Activated CD4-positive, alpha-beta T cell treated with anti-CD3 and anti-CD28 coated beads for 1 hour (primary cell): Measurements from ENCODE around the gene NPW.

ENCODE experiments used
- DNase-seq: peaks from one replicate; pipeline ENCODE4 v3.0.0-alpha.2; 2020

Gene NPW

DNA sequence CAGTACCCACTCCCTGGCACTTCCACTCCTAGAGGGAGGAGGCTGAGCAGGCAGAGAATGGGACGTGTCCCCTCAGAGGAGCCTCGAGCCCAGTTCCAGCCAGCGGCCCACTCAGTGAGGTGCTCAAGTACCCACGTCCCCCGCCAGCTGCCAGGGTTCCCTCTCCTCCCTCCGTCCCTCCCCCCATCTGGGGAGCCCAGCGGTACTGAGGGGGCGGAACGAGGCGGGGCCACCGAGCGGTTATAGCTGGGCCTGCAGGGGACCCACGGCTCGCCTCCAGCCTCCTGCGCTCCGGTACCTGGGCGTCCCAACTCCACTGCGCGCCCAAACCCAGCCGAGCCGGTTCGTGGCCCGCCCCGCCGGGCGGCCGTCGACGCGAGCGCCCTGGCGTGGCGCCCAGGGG is at the start of gene NPW:
Gene NPW (plus strand): TSS at position 268 of the 403 bp plus-strand sequence.
- DNase-seq = no peak

DNA sequence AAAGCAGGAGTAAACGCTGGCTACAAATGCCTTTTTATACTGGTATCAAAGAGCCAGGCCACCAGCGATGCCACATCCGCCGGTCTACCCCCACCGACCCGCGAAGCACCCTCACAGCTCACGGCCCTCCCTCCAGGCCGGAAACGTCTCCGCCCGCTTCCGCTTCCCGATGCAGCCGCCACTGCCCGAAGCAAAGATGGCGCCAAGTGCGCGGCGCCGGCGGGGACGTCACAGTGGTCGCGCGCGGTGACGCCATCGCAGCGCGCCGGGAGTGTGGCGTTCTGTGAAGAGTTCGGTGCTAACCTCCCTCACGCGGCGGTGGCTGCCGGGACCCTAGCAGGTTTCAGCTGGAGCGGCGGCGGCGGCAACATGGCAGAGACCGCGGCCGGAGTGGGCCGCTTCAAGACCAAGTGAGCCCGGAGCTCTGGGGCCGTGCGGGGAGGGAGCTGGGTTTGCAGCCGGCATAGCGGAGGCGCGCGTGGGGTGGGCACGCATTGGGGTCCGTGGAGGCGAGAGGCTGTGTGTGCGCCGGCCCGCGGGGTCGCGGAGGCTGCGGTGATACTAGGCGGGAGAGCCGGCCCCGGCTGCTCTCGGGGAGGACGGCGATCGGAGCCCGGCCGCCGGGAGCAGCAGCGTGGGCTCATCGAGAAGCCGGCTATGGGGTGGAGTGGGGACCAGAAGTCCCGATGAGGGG is 47.6 kb upstream of the NPW start, which contains the start of gene TBL3:
Gene TBL3 (plus strand): TSS at position 258 of the 694 bp plus-strand sequence. CDS start 112 bp downstream, at position 370.
- DNase-seq = peak; percentile 95

DNA sequence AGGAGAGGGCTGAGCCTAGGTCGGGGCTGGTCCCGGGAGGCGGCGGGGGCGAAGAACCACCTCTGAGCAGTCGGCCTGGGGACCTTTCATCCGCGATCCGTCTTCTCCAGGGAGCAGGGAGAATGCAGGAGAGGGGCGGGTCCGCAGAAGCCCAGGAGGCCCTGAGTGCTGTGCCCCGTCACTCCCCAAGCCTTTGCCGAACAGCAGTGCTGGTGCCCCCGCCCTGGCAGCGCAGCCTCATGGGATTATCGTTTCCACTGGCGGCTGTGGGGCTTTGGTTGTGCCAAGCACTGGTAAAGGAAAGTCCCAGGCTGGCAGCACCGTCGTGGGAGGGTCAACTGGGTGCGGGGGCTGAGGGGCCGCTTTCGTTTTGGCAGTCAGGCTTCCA is 47.1 kb upstream of the NPW start:
- DNase-seq = no peak

DNA sequence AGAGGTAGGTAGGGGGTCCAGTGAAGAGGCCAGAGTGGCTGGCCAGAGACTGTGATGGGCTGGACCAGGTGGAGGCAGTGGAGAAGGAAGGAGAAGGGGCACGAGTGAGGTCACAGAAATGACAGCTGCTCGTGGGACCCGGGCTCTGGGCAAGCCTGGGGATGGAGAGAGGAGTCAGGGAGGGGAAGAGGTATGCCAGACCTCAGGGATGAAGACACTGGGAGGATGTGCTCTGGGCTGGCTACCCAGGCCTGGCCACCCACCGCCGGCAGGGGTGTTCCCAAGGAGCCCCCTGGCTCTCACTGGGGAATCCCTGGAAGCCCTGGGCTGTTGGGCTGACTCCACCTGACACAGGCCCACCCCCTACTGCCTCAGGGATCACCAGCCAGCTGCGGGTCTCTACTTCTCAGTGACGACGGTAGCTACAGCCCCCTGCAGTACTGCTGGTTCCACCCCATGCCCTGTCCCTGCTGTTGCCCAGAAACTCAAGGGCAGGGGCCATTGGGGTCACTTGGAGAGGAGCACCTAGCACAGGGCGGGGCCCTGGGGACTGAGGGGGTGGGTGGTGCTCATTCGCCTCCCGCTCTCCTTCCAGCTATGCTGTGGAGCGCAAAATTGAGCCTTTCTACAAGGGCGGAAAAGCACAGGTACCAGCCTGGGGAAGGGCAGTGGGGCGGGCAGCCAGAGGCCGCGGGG is 46.0 kb upstream of the NPW start:
- no peak for DNase-seq

DNA sequence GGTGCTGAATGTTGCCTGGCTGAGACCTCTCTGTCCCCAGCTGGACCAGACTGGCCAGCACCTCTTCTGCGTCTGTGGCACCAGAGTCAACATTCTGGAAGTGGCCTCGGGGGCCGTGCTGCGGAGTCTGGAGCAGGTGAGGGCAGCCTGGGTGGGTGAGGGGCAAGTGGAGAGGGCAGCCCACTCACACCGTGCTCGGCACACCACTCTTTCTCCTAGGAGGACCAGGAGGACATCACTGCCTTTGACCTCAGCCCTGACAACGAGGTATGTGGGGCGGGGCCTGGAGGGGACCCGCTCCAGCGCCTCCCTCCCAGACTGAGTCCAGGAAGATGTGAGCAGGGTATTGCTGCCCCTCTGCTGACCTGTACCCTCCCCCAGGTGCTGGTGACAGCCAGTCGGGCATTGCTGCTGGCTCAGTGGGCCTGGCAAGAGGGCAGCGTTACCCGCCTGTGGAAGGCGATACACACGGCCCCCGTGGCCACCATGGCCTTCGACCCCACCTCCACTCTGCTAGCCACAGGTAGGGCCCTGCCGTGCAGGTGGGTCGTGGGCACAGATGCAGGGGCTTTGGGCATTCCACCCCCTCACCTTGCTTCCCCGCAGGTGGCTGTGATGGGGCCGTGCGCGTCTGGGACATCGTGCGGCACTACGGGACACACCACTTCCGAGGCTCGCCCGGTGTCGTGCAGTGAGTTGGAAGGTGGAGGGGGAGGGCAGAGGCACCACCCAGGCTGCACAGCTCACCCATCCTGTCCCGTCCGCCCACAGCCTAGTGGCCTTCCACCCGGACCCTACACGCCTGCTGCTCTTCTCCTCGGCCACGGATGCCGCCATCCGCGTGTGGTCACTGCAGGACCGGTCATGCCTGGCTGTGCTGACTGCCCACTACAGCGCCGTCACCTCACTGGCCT is 45.2 kb upstream of the NPW start:
- no peak for DNase-seq

DNA sequence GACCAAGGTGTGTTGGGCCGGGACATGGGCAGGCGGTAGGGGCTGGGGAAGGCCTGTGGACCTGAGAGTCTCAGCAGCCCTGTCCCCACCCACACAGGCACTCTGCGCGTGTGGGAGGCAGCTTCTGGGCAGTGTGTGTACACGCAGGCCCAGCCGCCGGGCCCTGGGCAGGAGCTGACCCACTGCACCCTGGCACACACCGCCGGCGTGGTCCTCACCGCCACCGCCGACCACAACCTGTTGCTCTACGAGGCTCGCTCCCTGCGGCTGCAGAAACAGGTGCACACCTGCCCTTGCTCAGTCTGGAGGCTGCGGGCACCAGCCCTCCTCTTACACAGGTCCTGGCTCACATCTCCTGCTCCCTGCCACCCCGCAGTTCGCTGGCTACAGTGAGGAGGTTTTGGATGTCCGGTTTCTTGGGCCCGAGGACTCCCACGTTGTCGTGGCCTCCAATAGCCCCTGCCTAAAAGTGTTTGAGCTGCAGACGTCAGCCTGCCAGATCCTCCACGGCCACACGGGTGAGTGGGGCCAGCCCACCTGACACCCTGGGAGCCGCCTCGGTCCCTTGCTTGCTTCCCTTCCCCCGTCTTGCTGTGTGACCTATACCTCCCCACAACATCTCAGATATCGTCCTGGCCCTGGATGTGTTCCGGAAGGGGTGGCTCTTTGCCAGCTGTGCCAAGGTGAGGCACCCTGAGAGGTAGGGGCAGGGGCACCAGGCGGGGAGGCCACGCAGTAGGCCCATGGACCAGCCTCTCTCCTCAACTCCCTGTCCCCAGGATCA is 44.0 kb upstream of the NPW start:
- no peak for DNase-seq

DNA sequence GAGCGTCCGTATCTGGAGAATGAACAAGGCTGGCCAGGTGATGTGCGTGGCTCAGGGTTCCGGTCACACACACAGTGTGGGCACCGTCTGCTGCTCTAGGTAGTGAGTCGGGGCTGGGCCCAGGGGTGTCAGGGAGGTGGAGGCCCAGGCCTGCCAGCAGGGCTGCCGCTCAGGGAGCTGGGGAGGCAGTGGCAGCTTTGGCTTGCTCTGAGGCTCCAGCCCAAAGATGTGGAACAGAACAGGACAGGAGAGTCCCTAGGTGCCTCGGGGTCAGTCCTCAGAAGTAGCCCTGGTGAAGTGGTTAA is 43.4 kb upstream of the NPW start:
- no peak for DNase-seq

DNA sequence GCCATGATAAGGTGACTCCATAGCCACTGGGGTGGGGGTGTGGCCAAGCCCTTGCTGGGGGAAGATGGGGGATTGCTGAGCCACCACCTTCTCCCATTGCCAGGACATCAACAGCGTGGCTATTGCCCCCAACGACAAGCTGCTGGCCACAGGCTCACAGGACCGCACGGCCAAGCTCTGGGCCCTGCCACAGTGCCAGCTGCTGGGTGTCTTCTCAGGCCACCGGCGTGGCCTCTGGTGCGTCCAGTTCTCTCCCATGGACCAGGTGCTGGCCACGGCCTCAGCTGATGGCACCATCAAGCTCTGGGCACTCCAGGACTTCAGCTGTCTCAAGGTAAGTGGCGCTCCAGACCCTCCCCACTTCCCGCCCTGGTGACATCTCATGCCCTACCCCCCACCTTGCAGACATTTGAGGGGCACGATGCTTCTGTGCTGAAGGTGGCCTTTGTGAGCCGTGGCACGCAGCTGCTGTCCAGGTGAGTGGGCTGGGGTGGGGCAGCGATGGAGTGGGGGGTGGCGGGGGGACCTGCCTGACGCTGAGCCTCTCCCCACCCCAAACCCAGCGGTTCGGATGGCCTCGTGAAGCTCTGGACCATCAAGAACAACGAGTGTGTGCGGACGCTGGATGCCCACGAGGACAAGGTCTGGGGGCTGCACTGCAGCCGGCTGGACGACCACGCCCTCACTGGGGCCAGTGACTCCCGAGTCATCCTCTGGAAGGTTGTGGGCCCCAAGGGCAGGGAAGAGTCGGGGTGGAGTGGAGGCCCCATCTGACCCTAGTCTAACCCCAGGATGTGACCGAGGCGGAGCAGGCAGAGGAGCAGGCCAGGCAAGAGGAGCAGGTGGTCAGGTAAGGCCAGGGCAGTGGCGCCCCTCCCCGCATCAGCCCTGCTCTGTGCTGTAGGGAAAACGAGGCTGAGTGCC is 42.4 kb upstream of the NPW start:
- DNase-seq = no peak

DNA sequence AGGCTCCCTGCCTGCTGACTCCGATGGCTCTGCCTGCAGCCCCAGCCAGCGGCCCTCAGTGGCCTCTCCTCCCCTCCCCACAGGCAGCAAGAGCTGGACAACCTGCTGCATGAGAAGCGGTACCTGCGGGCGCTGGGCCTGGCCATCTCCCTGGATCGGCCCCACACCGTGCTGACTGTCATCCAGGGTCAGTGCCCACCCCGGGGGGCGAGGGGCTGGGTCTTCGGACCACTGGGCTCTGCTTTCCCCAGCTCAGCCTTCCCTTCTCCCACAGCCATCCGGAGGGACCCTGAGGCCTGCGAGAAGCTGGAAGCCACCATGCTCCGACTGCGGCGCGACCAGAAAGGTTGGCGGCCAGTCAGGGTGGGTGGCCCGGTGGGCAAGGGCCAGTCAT is 41.7 kb upstream of the NPW start:
- no peak for DNase-seq

DNA sequence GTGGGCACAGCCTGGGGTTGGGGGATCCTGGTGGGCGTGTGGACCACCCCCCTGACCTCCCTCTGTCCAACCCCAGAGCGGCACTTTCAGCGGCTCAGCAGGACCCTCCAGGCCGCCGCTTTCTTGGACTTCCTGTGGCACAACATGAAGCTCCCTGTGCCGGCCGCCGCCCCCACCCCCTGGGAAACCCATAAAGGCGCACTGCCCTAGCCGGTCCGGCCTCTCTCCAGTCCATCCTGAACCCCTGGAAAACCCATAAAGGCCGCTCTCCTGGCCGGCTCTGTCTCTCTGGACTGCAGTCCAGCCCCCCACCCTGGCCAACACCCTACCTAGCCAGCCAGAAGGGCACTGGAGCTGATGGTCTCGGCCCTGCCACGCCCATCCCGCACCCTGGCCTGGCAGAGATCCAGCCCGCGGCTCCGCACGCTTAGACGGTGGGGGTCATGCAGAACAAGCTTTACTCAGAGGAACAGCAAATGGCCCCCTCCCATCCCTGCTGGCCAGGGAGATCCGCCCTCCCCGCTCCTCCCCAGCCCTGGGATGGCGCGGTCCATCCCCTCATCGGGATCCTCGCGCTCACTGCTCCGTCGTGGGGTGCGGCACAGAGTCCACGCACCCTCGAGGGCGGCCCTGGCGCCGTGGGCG is 41.0 kb upstream of the NPW start:
- no peak for DNase-seq

DNA sequence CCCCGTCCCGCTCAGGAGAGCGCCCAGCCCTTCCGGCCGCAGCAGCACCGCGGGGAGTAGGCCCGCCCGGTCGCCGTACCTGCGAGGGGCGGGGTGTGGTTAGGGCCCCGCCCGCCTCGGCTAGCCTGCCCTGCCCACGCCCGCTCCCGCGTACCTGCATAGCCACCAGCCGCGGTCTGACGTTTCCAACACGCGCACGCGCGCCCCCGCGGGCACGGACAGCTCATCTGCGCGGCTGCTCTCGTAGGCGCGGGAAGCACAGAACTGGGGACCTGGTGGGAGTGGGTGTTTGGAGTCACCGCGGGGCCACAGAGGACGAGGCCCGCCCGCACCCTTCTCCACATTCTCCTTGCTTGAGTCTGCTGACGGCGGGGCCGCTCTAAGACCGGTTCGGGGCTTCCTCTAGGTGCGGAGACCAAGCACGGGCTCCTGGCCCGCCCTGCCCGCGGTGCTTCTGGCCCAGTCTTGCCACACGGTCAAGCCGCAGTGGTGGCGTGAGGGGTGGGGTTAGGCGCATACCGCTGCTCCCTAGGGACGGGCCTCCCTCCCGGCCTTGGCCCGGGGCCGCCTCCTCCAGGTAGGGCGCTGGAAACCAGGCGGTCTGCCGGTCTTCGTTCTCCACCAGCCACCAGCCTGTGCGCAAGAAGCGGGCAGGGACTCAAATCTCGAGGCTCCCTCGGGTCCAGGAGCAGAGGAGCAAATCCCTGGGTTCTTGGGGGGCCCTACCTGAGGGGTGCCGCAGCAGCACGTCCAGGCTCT is 40.1 kb upstream of the NPW start:
- DNase-seq = no peak

DNA sequence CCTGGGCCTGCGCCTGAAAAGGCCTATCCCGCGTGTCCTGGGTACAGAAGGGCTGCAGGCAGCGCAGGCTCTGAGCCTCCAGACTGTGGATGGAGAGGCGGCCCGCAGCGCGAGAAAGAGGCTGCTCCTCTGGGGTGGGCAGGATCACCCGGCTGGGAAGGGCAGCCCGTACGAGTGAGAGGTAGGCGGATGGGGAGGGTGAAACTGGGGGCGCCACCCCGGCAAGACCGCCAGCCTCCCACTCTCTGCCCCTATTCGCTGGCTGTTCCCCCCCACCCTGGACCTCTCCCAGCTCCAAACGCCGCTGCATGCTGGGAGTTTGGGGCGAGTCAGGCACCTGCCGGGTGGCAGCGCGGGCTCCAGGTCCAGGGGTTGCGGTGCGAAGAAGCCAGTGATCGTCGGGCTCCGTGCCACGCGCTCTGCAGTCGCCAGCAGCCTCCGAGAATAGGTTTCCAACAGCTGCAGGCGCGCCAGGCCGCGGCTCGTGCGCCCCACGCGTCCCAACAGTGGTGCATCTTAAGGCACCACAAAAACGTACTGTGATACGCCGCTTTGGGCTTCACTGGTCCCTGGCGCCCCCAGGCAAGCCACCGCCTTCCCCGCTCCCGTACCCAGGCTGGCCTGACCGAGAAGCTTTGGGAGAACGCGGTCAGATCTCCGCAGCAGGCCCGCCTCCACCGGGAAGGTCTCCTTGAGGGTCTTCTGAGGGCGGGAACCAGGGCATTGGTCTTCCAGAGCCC is 39.4 kb upstream of the NPW start:
- DNase-seq = no peak

DNA sequence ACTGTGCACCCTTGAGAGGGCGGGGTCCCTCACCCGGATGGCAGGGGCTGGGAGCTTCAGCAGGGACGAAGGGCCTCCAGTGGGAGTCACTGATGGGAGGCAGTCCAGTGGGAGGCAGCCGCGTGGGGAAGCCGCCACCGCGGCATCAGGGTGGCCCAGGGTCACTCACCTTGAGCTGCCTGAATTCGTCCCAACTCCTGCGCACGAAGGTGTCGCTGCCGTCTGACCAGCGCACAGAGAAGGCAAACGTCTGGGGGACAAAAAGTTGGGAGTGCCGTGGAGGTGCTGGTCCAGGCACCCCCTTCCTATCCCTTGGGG is 38.9 kb upstream of the NPW start:
- DNase-seq = no peak

DNA sequence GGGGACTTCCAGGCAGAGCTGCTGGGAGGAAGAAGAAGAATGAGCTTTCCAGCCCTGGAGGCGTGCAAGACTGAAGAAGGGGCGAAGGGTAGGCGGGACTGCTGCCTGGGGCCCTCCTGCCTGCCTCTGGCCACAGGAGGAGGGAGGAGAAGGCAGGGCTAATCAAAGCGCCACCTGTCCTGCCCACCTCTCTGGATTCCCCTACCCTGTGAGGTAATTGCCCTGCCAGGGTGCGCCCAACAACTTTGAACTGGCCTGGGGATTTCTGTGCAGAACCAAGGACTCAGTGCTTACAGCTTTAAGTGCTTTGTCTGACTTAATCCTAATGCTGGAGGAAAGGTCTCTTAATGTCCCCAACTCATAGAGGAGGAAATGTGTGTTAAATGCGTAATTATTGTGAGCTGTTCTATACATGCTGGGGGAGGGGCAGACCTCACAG is 38.2 kb upstream of the NPW start, which contains the start of gene NOXO1:
Gene NOXO1 (minus strand): TSS at position 72 of the 439 bp plus-strand sequence. CDS start 290 bp downstream, outside the sequence.
- no peak for DNase-seq

DNA sequence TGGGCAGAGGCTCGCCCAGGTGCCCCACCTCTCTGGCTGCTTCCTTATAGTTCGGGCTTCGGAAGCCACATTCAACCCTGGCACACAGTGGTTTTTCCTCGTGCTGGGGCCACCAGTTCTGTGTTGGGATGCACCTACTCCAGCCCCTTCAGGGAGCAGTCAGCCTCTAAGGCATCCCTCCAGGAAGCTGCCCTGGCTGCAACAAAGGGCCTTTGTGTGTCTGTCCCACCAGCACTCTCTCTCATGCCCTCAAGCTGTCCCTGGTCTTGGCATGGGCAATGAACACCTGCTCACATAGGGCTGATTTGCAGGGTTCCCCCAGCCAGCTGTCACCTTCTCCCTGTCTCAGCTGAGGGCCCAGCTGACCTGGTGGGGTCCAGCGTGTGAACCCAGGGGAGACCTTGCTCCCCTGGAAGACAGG is 37.6 kb upstream of the NPW start:
- no peak for DNase-seq

DNA sequence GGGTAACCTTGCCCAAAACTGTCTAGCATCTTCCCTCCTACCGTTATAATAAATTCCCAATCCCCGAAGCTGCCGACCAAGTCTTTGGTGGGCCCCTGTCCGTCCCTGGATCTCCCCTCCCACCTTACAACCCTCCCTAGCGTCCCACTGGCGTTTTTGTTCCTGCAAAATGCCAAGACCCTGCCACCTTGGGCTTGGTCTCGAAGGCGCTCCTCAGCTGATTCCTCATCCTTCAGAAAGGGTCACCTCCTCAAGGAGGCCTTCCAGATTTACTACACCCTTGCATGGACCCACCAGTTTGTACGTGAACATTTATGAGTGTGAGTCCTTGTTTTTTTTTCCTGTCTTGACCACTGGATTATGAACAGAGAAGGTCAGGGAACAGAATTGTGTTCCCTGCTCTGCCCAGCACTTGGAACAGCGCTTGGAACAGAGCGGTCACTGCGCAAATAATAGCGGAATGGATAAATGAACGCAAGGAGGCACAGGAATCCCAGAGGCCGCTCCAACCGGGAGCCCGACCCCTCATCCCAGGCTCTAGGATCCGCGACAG is 36.5 kb upstream of the NPW start:
- no peak for DNase-seq

DNA sequence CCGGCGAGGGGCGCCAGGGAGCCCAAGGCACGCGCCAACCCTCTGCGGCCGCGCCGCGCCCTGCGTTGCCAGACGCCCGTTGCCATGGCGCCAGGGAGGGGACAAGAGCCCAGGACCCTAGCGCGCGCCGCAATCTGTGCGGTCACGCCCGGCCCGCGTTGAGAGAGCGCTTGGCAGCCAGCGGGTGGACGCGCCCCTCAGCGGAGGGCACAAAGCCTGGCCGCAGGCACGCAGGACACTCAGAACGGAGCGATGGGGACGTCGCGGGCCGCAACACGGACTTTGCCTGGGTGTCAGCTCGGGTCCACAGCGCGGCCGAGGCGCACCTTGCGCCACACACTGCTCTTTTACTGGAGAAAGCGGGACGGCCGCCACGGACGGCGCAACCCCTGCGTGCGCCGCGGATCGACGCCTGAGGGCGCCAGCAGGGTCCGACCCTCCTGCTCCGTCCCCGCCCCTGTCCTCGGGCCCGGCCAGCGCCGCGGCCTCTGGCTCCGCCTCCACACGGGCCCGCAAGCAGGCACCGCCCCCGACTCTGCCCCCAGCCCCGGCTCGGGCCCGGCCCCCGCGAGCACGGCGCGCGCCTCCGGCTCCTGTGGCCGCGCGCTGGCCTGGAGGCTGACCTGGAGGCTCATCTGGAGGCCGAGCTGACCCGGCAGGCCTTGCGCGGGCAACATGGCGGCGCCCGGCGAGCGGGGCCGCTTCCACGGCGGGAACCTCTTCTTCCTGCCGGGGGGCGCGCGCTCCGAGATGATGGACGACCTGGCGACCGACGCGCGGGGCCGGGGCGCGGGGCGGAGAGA is 35.8 kb upstream of the NPW start, which contains the start of gene GFER:
Gene GFER (plus strand): TSS at position 650 of the 803 bp plus-strand sequence. CDS start 26 bp downstream, at position 676.
- DNase-seq = peak; percentile 42
